ENCODE measurements around the gene CH25H.

DNA sequence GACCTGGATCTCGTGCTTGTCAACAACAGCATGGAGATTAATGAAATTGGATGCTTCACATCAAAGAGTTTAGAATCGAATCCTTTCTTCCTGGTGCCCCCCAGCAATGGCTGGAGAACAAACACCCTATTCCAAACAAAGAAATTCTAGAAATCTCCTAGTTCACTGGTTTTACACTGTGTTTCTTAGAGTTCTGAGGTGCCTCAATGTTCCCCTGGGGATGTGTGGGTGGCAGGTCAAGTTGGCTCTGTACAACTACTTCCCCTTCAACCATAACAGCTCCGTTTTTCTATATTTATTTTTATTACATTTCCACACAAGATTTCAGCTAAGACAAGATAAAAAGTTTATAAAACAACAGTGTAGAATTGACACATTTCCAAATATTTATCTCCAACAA, 22.5 kb downstream of the CH25H start:
- TF ChIP-seq GATA3 (IDR thresholded peaks at IDR 0.05; ENCODE audit: low read depth, low read length) (no peak), GATA2 (IDR thresholded peaks at IDR 0.05; ENCODE audit: low read depth, low read length) (no peak)

Data from SH-SY5Y (cell line).